ENCODE results near the gene RTEL1. TPM values are rescaled to one million over a fixed set of nuclear protein-coding genes. Genes with fewer than 3 reads are reported as not detected.

The RTEL1 gene
- total RNA-seq, 1 experiment from 2014 or later: 58.0 TPM

- no peak for DNase-seq (ENCODE audit: low read depth, low spot score)
- H3K9me3 ChIP-seq (ENCODE audit: control insufficient read depth in 1 of 2, insufficient read depth in 1 of 2, low read depth in 1 of 2, low read length in 2 of 2): no peaks in the 10 kb centered on the region
- RAD21 ChIA-PET (ENCODE audit: low non-redundant PET in 1 of 2, low total read pairs in 2 of 2, uncharacterized antibody in 2 of 2, unreplicated experiment in 2 of 2): no interaction called here
- H3K27ac ChIP-seq (ENCODE audit: low read depth, low read length): no peak overlapping the region
- H3K4me1 ChIP-seq (ENCODE audit: control insufficient read depth in 1 of 2, insufficient read depth in 2 of 2, low read length in 2 of 2): peaks cover 7 to 13% of the 10 kb centered on the region in 2 experiments; a peak in 3 of 4 replicates
- H2AFZ ChIP-seq (ENCODE audit: low read depth, low read length, poor library complexity, severe bottlenecking): no peak overlapping the region
- H3K4me2 ChIP-seq (ENCODE audit: low read length): no peak overlapping the region
- no TSS peak for BruUV-seq (replicated peaks)
- intact Hi-C loops (cut with micrococcal nuclease): no loop called here
- TF ChIP-seq REST (IDR thresholded peaks at IDR 0.05; ENCODE audit: low read depth) (no peak), ZBTB33 (IDR thresholded peaks at IDR 0.05; ENCODE audit: extremely low read depth, insufficient replicate concordance, low read length) (no peak), SIN3A (IDR thresholded peaks at IDR 0.05; ENCODE audit: low read depth) (no peak), MAX (IDR thresholded peaks at IDR 0.05) (no peak), TCF7L2 (IDR thresholded peaks at IDR 0.05; ENCODE audit: borderline replicate concordance, extremely low read depth, insufficient read depth, insufficient read length) (no peak), SRF (IDR thresholded peaks at IDR 0.05; ENCODE audit: low read depth) (no peak), ATF3 (IDR thresholded peaks at IDR 0.05) (no peak), RAD21 (IDR thresholded peaks at IDR 0.05; ENCODE audit: low read depth) (no peak), YY1 (IDR thresholded peaks at IDR 0.05; ENCODE audit: extremely low read depth, insufficient replicate concordance, low read depth, low read length) (no peak), CEBPB (IDR thresholded peaks at IDR 0.05; ENCODE audit: low read depth) (no peak), FOSL1 (IDR thresholded peaks at IDR 0.05; ENCODE audit: low read depth) (no peak), ZFX (IDR thresholded peaks at IDR 0.05) (no peak), ZNF274 (IDR thresholded peaks at IDR 0.05; ENCODE audit: low read depth, low read length) (no peak), CBX3 (IDR thresholded peaks at IDR 0.05; ENCODE audit: low read depth) (no peak), EGR1 (IDR thresholded peaks at IDR 0.05; ENCODE audit: low read depth) (no peak)
- POLR2A ChIA-PET: no interaction called here
- H3K27me3 ChIP-seq (ENCODE audit: insufficient read depth, low read length): no peaks in the 10 kb centered on the region
- no peak overlapping the region for H3K4me3 ChIP-seq (replicated peaks in 1 of 2; ENCODE audit: low read depth in 1 of 2, low read length in 2 of 2)
- CTCF ChIA-PET: no interaction called here
- H4K20me1 ChIP-seq (ENCODE audit: insufficient read depth): no peaks in the 10 kb centered on the region
- peaks cover 3 to 23% of the 10 kb centered on the region in 2 experiments; a peak in 2 of 4 replicates for H3K36me3 ChIP-seq (ENCODE audit: control insufficient read depth in 1 of 2, insufficient read depth in 2 of 2, low read length in 2 of 2)
- no peak for ATAC-seq
- H3K79me2 ChIP-seq (ENCODE audit: insufficient read depth, low read length): peaks cover 18% of the 10 kb centered on the region
- no peak overlapping the region for H3K9ac ChIP-seq (ENCODE audit: low read length)
- H3K9me2 ChIP-seq (ENCODE audit: insufficient read depth): no peaks in the 10 kb centered on the region
These were observed 86.7 kb downstream of the RTEL1 start for GRCh38 chr20:63744574-63745423.

Measured in HCT116 (cell line).